ENCODE data around the gene CPNE5.

DNA sequence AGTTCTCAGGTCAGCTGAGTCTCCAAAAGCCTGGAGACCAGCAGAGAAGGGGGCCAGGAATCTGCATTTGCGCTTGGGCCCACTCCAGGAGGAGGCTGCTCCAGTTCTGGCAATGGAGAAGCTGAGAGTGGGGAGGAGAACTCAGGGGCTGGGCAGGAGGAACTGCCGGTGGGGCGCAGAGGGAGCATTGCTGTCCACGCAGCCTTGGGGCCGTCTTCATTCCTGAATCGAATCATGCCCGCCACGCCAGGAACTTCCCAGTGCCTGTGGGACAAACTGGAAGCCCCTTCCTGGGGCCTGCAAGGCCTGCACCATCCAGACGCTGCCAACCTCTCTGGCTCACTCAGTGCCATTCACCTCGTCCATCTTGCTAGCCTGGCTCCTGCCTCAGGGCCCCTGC, 124.7 kb downstream of the CPNE5 start:
- TF ChIP-seq SREBF2 (IDR thresholded peaks at IDR 0.05), result no peak
- no peak for TF ChIP-seq EP300 (IDR thresholded peaks at IDR 0.05)
- no peak for TF ChIP-seq POLR2A (IDR thresholded peaks at IDR 0.05; ENCODE audit: low read length)
- TF ChIP-seq, protein P1, sequence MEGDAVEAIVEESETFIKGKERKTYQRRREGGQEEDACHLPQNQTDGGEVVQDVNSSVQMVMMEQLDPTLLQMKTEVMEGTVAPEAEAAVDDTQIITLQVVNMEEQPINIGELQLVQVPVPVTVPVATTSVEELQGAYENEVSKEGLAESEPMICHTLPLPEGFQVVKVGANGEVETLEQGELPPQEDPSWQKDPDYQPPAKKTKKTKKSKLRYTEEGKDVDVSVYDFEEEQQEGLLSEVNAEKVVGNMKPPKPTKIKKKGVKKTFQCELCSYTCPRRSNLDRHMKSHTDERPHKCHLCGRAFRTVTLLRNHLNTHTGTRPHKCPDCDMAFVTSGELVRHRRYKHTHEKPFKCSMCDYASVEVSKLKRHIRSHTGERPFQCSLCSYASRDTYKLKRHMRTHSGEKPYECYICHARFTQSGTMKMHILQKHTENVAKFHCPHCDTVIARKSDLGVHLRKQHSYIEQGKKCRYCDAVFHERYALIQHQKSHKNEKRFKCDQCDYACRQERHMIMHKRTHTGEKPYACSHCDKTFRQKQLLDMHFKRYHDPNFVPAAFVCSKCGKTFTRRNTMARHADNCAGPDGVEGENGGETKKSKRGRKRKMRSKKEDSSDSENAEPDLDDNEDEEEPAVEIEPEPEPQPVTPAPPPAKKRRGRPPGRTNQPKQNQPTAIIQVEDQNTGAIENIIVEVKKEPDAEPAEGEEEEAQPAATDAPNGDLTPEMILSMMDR (IDR thresholded peaks at IDR 0.05), result no peak
- no peak for TF ChIP-seq MAFK (IDR thresholded peaks at IDR 0.05; ENCODE audit: partially characterized antibody)
- TF ChIP-seq RAD21 (conservative IDR thresholded peaks at IDR 0.05 in 1 of 2, IDR thresholded peaks at IDR 0.05 in 1 of 2), result no peak
- TF ChIP-seq, protein P2, sequence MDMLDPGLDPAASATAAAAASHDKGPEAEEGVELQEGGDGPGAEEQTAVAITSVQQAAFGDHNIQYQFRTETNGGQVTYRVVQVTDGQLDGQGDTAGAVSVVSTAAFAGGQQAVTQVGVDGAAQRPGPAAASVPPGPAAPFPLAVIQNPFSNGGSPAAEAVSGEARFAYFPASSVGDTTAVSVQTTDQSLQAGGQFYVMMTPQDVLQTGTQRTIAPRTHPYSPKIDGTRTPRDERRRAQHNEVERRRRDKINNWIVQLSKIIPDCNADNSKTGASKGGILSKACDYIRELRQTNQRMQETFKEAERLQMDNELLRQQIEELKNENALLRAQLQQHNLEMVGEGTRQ (IDR thresholded peaks at IDR 0.05), result no peak
- no peak for TF ChIP-seq CEBPB (IDR thresholded peaks at IDR 0.05)
